NCI-H2227 (cell line): ENCODE data around the gene ID1.
A peak's percentile ranks its signal among the peaks of the same experiment; 100 is the strongest.

ENCODE experiments used
- DNase-seq: peaks from one replicate; lab custom pipeline; 2025; ENCODE audit not compliant: unreplicated experiment; lab: John Stamatoyannopoulos, UW

ID1 gene

GRCh38 chr20:31605031-31605901 lies at the start of gene ID1:
Gene ID1 (plus strand): TSS chr20:31605289. CDS start chr20:31605388, 99 bp downstream.
- peak; percentile 98 for DNase-seq

- no peak for DNase-seq
Measured at GRCh38 chr20:31559704-31560093, 45.4 kb upstream of the ID1 start.

- DNase-seq = peak; percentile 68
Measured at GRCh38 chr20:31560094-31560745, 44.9 kb upstream of the ID1 start.

GRCh38 chr20:31560746-31561598 lies 44.1 kb upstream of the ID1 start:
- no peak for DNase-seq

- no peak for DNase-seq
Measured at GRCh38 chr20:31562241-31562640, 42.8 kb upstream of the ID1 start.

- no peak for DNase-seq
Measured at GRCh38 chr20:31564284-31564683, 40.8 kb upstream of the ID1 start.

- no peak for DNase-seq
Measured at GRCh38 chr20:31565699-31566318, 39.3 kb upstream of the ID1 start.

- DNase-seq = no peak
Measured at GRCh38 chr20:31566319-31566657, 38.8 kb upstream of the ID1 start.

GRCh38 chr20:31566658-31567379 lies 38.3 kb upstream of the ID1 start:
- no peak for DNase-seq

GRCh38 chr20:31567380-31567720 lies 37.7 kb upstream of the ID1 start:
- no peak for DNase-seq

- no peak for DNase-seq
Measured at GRCh38 chr20:31568041-31568731, 36.9 kb upstream of the ID1 start.

- DNase-seq = no peak
Measured at GRCh38 chr20:31568773-31569162, 36.3 kb upstream of the ID1 start.

GRCh38 chr20:31569163-31570020 lies 35.7 kb upstream of the ID1 start:
- DNase-seq = peak; percentile 69

- DNase-seq = no peak
Measured at GRCh38 chr20:31570021-31570463, 35.0 kb upstream of the ID1 start.

GRCh38 chr20:31570735-31571617 lies 34.1 kb upstream of the ID1 start:
- no peak for DNase-seq

GRCh38 chr20:31572042-31572700 lies 32.9 kb upstream of the ID1 start:
- DNase-seq = peak; percentile 78

GRCh38 chr20:31572701-31573554 lies 32.2 kb upstream of the ID1 start:
- DNase-seq = peak; percentile 98
